Measurements from ENCODE around the gene CUL7.

DNA sequence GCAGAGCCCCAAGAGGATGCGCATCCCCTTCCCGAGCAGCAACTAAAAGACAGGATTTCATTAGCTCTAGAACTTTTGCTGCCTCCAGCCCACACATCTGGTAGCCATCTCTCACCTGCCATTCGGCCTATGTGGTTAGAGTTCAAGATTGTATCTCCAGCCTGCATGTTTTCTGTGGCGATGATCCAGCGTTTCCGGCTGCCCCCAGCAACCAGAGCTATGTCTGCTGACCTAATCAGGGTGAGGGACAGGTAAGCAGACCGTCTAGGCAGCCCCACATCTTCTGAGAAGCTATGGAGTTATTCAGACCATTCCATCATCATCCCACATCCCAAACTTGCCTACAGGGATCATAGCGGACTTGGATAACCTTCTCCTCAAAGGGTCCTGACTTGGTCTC lies 2.3 kb upstream of the CUL7 start:
- TF ChIP-seq, protein P1, sequence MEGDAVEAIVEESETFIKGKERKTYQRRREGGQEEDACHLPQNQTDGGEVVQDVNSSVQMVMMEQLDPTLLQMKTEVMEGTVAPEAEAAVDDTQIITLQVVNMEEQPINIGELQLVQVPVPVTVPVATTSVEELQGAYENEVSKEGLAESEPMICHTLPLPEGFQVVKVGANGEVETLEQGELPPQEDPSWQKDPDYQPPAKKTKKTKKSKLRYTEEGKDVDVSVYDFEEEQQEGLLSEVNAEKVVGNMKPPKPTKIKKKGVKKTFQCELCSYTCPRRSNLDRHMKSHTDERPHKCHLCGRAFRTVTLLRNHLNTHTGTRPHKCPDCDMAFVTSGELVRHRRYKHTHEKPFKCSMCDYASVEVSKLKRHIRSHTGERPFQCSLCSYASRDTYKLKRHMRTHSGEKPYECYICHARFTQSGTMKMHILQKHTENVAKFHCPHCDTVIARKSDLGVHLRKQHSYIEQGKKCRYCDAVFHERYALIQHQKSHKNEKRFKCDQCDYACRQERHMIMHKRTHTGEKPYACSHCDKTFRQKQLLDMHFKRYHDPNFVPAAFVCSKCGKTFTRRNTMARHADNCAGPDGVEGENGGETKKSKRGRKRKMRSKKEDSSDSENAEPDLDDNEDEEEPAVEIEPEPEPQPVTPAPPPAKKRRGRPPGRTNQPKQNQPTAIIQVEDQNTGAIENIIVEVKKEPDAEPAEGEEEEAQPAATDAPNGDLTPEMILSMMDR (optimal IDR thresholded peaks at IDR 0.05 in 1 of 3, IDR thresholded peaks at IDR 0.05 in 1 of 3, conservative IDR thresholded peaks at IDR 0.05 in 1 of 3; ENCODE audit: extremely low read depth in 1 of 3, insufficient read depth in 2 of 3, low read length in 3 of 3): no peak
- TF ChIP-seq EZH2 (IDR thresholded peaks at IDR 0.05; ENCODE audit: low read length): no peak

All from keratinocyte (primary cell).